A549 (cell line): ENCODE data around the gene CDH1. TPM values are rescaled to one million over a fixed set of nuclear protein-coding genes. Genes with fewer than 3 reads are reported as not detected.

Experiments used
- ATAC-seq, 2 experiments: fragments of 200-7000 bp in 1 of 2; fragments of >200 bp in 1 of 2; cut with Nextera tagmentation in 1 of 2; cut with Tn5 transposase in 1 of 2; 3 replicates each; pipeline versions ENCODE4 v1.8.0 to v1.9.1; 2018 to 2020; ENCODE audit warnings: mild to moderate bottlenecking in 1 of 2, moderate library complexity in 1 of 2
- CTCF ChIA-PET: fragments of 300-600 bp; sonication (Branson Sonifier 250); formaldehyde crosslinking; extraction: SDS; loops from one replicate; lab custom pipeline; 2021; ENCODE audit warnings: antibody characterized with exemption, inconsistent platforms; lab: Yijun Ruan, JAX
- POLR2A ChIA-PET: fragments of 350-600 bp; formaldehyde crosslinking; extraction: SDS; loops from one replicate; lab custom pipeline; 2021; ENCODE audit warnings: antibody characterized with exemption, inconsistent platforms; lab: Yijun Ruan, JAX
- DNase-seq, 2 experiments: peaks; one replicate each; pipeline versions ENCODE4 v3.0.0 to v3.0.0-alpha.2; 2011 to 2016; ENCODE audit warnings: low read depth in 1 of 2, low spot score in 1 of 2
- FAIRE-seq: peaks from 2 replicates; lab custom pipeline; 2011; peaks lifted over from hg19 to GRCh38; lab: Jason Lieb, UNC
- H3K27ac ChIP-seq, 2 experiments: fragments of >200 bp; sonication (Bioruptor Twin); formaldehyde crosslinking; 3 replicates each; pipeline ENCODE4 v1.5.1; 2016 to 2017
- H3K4me1 ChIP-seq: fragments of >200 bp; sonication (Bioruptor Twin); formaldehyde crosslinking; 3 replicates; pipeline ENCODE4 v1.6.1; 2016
- H3K4me2 ChIP-seq: fragments of >200 bp; sonication (Bioruptor Twin); formaldehyde crosslinking; 3 replicates; pipeline ENCODE4 v1.6.1; 2016
- H3K4me3 ChIP-seq: fragments of >200 bp; sonication (Bioruptor Twin); formaldehyde crosslinking; 3 replicates; pipeline ENCODE4 v1.5.1; 2016
- H3K9me3 ChIP-seq: fragments of >200 bp; sonication (Bioruptor Twin); formaldehyde crosslinking; 3 replicates; pipeline ENCODE4 v1.6.1; 2016
- ATOH8 ChIP-seq: fragments of 250-450 bp; sonication (Bioruptor Pico); IDR thresholded peaks from 2 replicates; pipeline ENCODE4 v1.5.0; 2020; ENCODE audit warnings: low read depth, mild to moderate bottlenecking, moderate library complexity
- CBX8 ChIP-seq: fragments of 200-600 bp; sonication (generic); IDR thresholded peaks from 2 replicates; pipeline ENCODE4 v1.6.1; 2016
- CEBPB ChIP-seq, 2 experiments: fragments of >200 bp in 1 of 2; sonication (Bioruptor Twin) in 1 of 2; formaldehyde crosslinking in 1 of 2; IDR thresholded peaks; 2 replicates each; pipeline ENCODE4 v1.6.1; 2012 to 2016
- CTCF ChIP-seq: fragments of >200 bp; sonication (Bioruptor Twin); formaldehyde crosslinking; IDR thresholded peaks from 3 replicates; pipeline ENCODE4 v1.5.1; 2016
- ELK1 ChIP-seq: fragments of 150-350 bp; IDR thresholded peaks from 2 replicates; pipeline ENCODE4 v1.6.1; 2014; ENCODE audit warnings: low read depth, mild to moderate bottlenecking, low read length
- EP300 ChIP-seq, 2 experiments: fragments of >200 bp; sonication (Bioruptor Twin); formaldehyde crosslinking; IDR thresholded peaks; 2 replicates in 1 of 2; 3 replicates in 1 of 2; pipeline ENCODE4 v1.6.1; 2016 to 2017
- FOXS1 ChIP-seq: fragments of 250-450 bp; sonication (Bioruptor Pico); IDR thresholded peaks from 2 replicates; pipeline ENCODE4 v1.5.0; 2020; ENCODE audit warnings: mild to moderate bottlenecking, moderate library complexity
- HMGXB4 ChIP-seq: fragments of 250-450 bp; sonication (Bioruptor Pico); IDR thresholded peaks from 2 replicates; pipeline ENCODE4 v1.5.0; 2021; ENCODE audit warnings: mild to moderate bottlenecking, moderate library complexity, borderline replicate concordance
- JUNB ChIP-seq: fragments of >200 bp; sonication (Bioruptor Twin); formaldehyde crosslinking; IDR thresholded peaks from 2 replicates; pipeline ENCODE4 v1.6.1; 2016
- KDM1A ChIP-seq: fragments of 200-600 bp; sonication (generic); IDR thresholded peaks from 2 replicates; pipeline ENCODE4 v1.6.1; 2016; ENCODE audit warnings: low read depth, mild to moderate bottlenecking
- MAZ ChIP-seq: fragments of 150-350 bp; IDR thresholded peaks from 2 replicates; pipeline ENCODE4 v1.6.1; 2014; ENCODE audit warnings: antibody characterized with exemption, low read depth, low read length, borderline replicate concordance
- NFE2L2 ChIP-seq: fragments of 150-350 bp; conservative IDR thresholded peaks from 2 replicates; pipeline ENCODE4 v1.6.1; 2014; ENCODE audit warnings: low read length
- POLR2AphosphoS2 ChIP-seq: conservative IDR thresholded peaks from 2 replicates; pipeline ENCODE4 v1.6.1; 2012; ENCODE audit warnings: low read length, improper control_type of control experiment, inconsistent platforms
- RAD21 ChIP-seq, 2 experiments: fragments of >200 bp in 1 of 2; sonication (Bioruptor Twin) in 1 of 2; formaldehyde crosslinking in 1 of 2; IDR thresholded peaks in 1 of 2; conservative IDR thresholded peaks in 1 of 2; 2 replicates in 1 of 2; 3 replicates in 1 of 2; pipeline ENCODE4 v1.6.1; 2012 to 2018; ENCODE audit warnings: inconsistent platforms in 1 of 2
- RFX5 ChIP-seq: fragments of 450-650 bp; IDR thresholded peaks from 2 replicates; pipeline ENCODE4 v1.7.1; 2014; ENCODE audit warnings: antibody characterized with exemption, mild to moderate bottlenecking, moderate library complexity
- SMC3 ChIP-seq: fragments of >200 bp; sonication (Bioruptor Twin); formaldehyde crosslinking; IDR thresholded peaks from 3 replicates; pipeline ENCODE4 v1.6.1; 2018; ENCODE audit warnings: inconsistent platforms
- SREBF2 ChIP-seq: fragments of 450-650 bp; IDR thresholded peaks from 2 replicates; pipeline ENCODE4 v1.6.1; 2014; ENCODE audit warnings: mild to moderate bottlenecking, moderate library complexity
- TFCP2L1 ChIP-seq: fragments of 250-450 bp; sonication (Bioruptor Pico); IDR thresholded peaks from 2 replicates; pipeline ENCODE4 v1.5.0; 2021; ENCODE audit warnings: mild to moderate bottlenecking
- TP53 ChIP-seq: fragments of 250-450 bp; sonication (Bioruptor Pico); IDR thresholded peaks from 2 replicates; pipeline ENCODE4 v1.5.0; 2021; ENCODE audit warnings: mild to moderate bottlenecking, moderate library complexity
- ZFP36 ChIP-seq: fragments of 450-650 bp; IDR thresholded peaks from 2 replicates; pipeline ENCODE4 v1.6.1; 2014; ENCODE audit warnings: borderline replicate concordance; ENCODE audit not compliant: partially characterized antibody
- WGBS: methylation state at CpG from one replicate; pipeline ENCODE4 v1.1.6; 2017; ENCODE audit errors: missing lambda C conversion rate; 5-methylcytosine and 5-hydroxymethylcytosine counted together
- polyA plus RNA-seq, 4 experiments: library from polyadenylated mRNA; depleted of rRNA in 3 of 4; stranded (reverse); fragments of >200 nt; fragmentation: RNase III in 1 of 4; extraction: RNeasy Plus Mini Kit Qiagen cat#74134 plus additional on column Dnase treatment in 1 of 4; gene quantifications; 2 replicates in 3 of 4; 3 replicates in 1 of 4; pipeline ENCODE4 v1.2.3, GENCODE V29; 2011 to 2017

The CDH1 gene
- polyA plus RNA-seq, 2 of the 4 experiments (the other 2 are of a cell fraction) = 6.0 to 24.5 TPM

GRCh38 chr16:68866933-68867332 lies 129.8 kb downstream of the CDH1 start:
- ChIA-PET CTCF (interaction anchor here (0.6 to 1.2 kb wide), 4 partner anchors 202 to 337 kb away, joined by 3 to 5 read pairs (median 4); no protein-coding TSS in a partner anchor), POLR2A (no interaction called here)
- WGBS = 99% methylated on average over 6 of the region's 6 CpGs

GRCh38 chr16:68869492-68870088 lies 132.5 kb downstream of the CDH1 start:
- H3K27ac ChIP-seq = no peak overlapping the region
- TF ChIP-seq MAZ (no peak), CBX8 (no peak), JUNB (no peak), POLR2AphosphoS2 (no peak), FOXS1 (CRISPR knock-in tag) (no peak), KDM1A (no peak), ZFP36 (no peak), ELK1 (no peak)
- no peaks in the 10 kb centered on the region for H3K4me1 ChIP-seq
- no peak for ATAC-seq
- no peak overlapping the region for H3K4me2 ChIP-seq
- WGBS = 85% methylated on average over 4 of the region's 4 CpGs
- no peak for DNase-seq
- ChIA-PET POLR2A (no interaction called here), CTCF (interaction anchor here (0.6 to 1.4 kb wide), 3 partner anchors 34 to 341 kb away, joined by 3 read pairs; no protein-coding TSS in a partner anchor)
- no peaks in the 10 kb centered on the region for H3K9me3 ChIP-seq
- no peak for FAIRE-seq
- no peak overlapping the region for H3K4me3 ChIP-seq

More at GRCh38 chr16:68866933-68867332, 129.8 kb downstream of the CDH1 start:
- no peak for DNase-seq
- H3K9me3 ChIP-seq = no peaks in the 10 kb centered on the region
- H3K4me2 ChIP-seq = no peak overlapping the region
- TF ChIP-seq RFX5 = no peak
- no peak for TF ChIP-seq TFCP2L1 (CRISPR knock-in tag)
- TF ChIP-seq SREBF2 = no peak
- FAIRE-seq = no peak
- no peak overlapping the region for H3K27ac ChIP-seq
- ATAC-seq = no peak
- H3K4me3 ChIP-seq = no peak overlapping the region
- no peaks in the 10 kb centered on the region for H3K4me1 ChIP-seq

- POLR2A ChIA-PET = no interaction called here
- no peak for FAIRE-seq
Measured at GRCh38 chr16:68873635-68874471, 136.8 kb downstream of the CDH1 start.

More at GRCh38 chr16:68873635-68874471, 136.8 kb downstream of the CDH1 start:
- CTCF ChIA-PET = interaction anchor here (0.8 to 1.6 kb wide), 2 partner anchors 19 to 237 kb away, joined by 3 read pairs; no protein-coding TSS in a partner anchor
- ATAC-seq (no peak), DNase-seq (no peak)
- TF ChIP-seq MAZ = no peak
- TF ChIP-seq SMC3 = no peak
- TF ChIP-seq CTCF = no peak
- TF ChIP-seq SREBF2 = no peak
- TF ChIP-seq HMGXB4 (CRISPR knock-in tag) = no peak
- no peak for TF ChIP-seq NFE2L2
- TF ChIP-seq CEBPB (IDR thresholded peaks at IDR 0.05) = no peak
- TF ChIP-seq JUNB = no peak
- no peak for TF ChIP-seq ATOH8
- TF ChIP-seq TP53 (CRISPR knock-in tag) = no peak
- TF ChIP-seq RAD21 (conservative IDR thresholded peaks at IDR 0.05 in 1 of 2, IDR thresholded peaks at IDR 0.05 in 1 of 2) = no peak
- no peak for TF ChIP-seq EP300 (IDR thresholded peaks at IDR 0.05)
- TF ChIP-seq ZFP36 = no peak
- Histone ChIP-seq H3K9me3 (no peaks in the 10 kb centered on the region), H3K4me2 (no peak overlapping the region), H3K4me3 (no peak overlapping the region), H3K4me1 (no peaks in the 10 kb centered on the region), H3K27ac (no peak overlapping the region)
- whole genome bisulfite sequencing = 83% methylated on average over 7 of the region's 7 CpGs
